K562 (cell line): ENCODE data around the gene KMT5C. TPM values are rescaled to one million over a fixed set of nuclear protein-coding genes. Genes with fewer than 3 reads are reported as not detected.
A peak's percentile ranks its signal among the peaks of the same experiment; 100 is the strongest.

Experiments
- ATAC-seq: fragments of 200-7000 bp; cut with Tn5 transposase; 3 replicates; pipeline ENCODE4 v1.9.1; 2020; ENCODE audit warnings: moderate library complexity
- BruUV-seq: library from RNA; stranded (reverse); fragments of 400-500 nt; replicated peaks from 2 replicates; lab custom pipeline; 2021; lab: Mats Ljungman, UMichigan
- CTCF ChIA-PET: fragments of 300-600 bp; formaldehyde crosslinking; extraction: SDS; loops from one replicate; lab custom pipeline; 2021; ENCODE audit warnings: low intra/inter-chr PET ratio; lab: Yijun Ruan, JAX
- POLR2A ChIA-PET: fragments of 300-600, 350-650 bp; sonication (Branson Sonifier 250); formaldehyde crosslinking; extraction: SDS; loops from one replicate; lab custom pipeline; 2021; ENCODE audit warnings: antibody characterized with exemption, inconsistent platforms; lab: Yijun Ruan, JAX
- DNase-seq, 4 experiments: peaks; one replicate each; pipeline versions ENCODE4 v3.0.0 to v3.0.0-alpha.2; 2011 to 2018; ENCODE audit warnings: low spot score in 3 of 4, mixed read lengths in 3 of 4; ENCODE audit errors: extremely low read depth in 1 of 4
- FAIRE-seq: peaks from 2 replicates; lab custom pipeline; 2011; peaks lifted over from hg19 to GRCh38; lab: Jason Lieb, UNC
- H2AFZ ChIP-seq: 2 replicates; pipeline ENCODE4 v1.6.0; 2011; ENCODE audit warnings: low read depth, low read length, control low read depth, inconsistent platforms
- H3K27ac ChIP-seq: fragments of 200-600 bp; 3 replicates; pipeline ENCODE4 v1.8.0; 2011; ENCODE audit warnings: low read depth, mild to moderate bottlenecking, control low read depth, inconsistent platforms, low read length, moderate library complexity, mixed read lengths; ENCODE audit errors: extremely low read depth
- H3K27me3 ChIP-seq, 2 experiments: fragments of 300-600 bp in 1 of 2; 2 replicates in 1 of 2; 3 replicates in 1 of 2; pipeline versions ENCODE4 v1.6.0 to v1.8.0; 2011; ENCODE audit warnings: inconsistent platforms in 2 of 2, low read length in 2 of 2, mild to moderate bottlenecking in 1 of 2, mixed read lengths in 1 of 2, moderate library complexity in 1 of 2; ENCODE audit not compliant: control insufficient read depth in 2 of 2, insufficient read depth in 2 of 2
- H3K36me3 ChIP-seq: fragments of 300-600 bp; 3 replicates; pipeline ENCODE4 v1.8.0; 2011; ENCODE audit warnings: mild to moderate bottlenecking, low read length, inconsistent platforms; ENCODE audit not compliant: control insufficient read depth, insufficient read depth
- H3K4me1 ChIP-seq, 2 experiments: fragments of 200-600 bp in 1 of 2; replicated peaks in 1 of 2; 2 replicates in 1 of 2; 3 replicates in 1 of 2; pipeline versions ENCODE4 v1.5.1 to v1.8.0; 2011; ENCODE audit warnings: inconsistent platforms in 2 of 2, low read length in 2 of 2, mild to moderate bottlenecking in 1 of 2, mixed read lengths in 1 of 2, moderate library complexity in 1 of 2; ENCODE audit not compliant: control insufficient read depth in 2 of 2, insufficient read depth in 2 of 2
- H3K4me2 ChIP-seq: 2 replicates; pipeline ENCODE4 v1.6.1; 2011; ENCODE audit warnings: low read length, control low read depth, inconsistent platforms, mixed read lengths; ENCODE audit not compliant: insufficient read depth
- H3K4me3 ChIP-seq: fragments of 200-600 bp; sonication (generic), shearing (Covaris generic); 2 replicates; pipeline ENCODE4 v1.5.1; 2016; ENCODE audit warnings: control low read depth, inconsistent platforms
- H3K79me2 ChIP-seq: fragments of 200-600 bp; 3 replicates; pipeline ENCODE4 v1.8.0; 2011; ENCODE audit warnings: low read length, inconsistent platforms; ENCODE audit not compliant: control insufficient read depth, insufficient read depth
- H3K9ac ChIP-seq, 2 experiments: 2 replicates each; pipeline versions ENCODE4 v1.6.0 to v1.6.1; 2011; ENCODE audit warnings: low read depth in 2 of 2, low read length in 2 of 2, control low read depth in 1 of 2, inconsistent platforms in 1 of 2, mild to moderate bottlenecking in 1 of 2, mixed read lengths in 1 of 2; ENCODE audit not compliant: insufficient read depth in 1 of 2
- H3K9me1 ChIP-seq: one replicate; pipeline ENCODE4 v1.6.0; 2011; ENCODE audit warnings: inconsistent platforms, mild to moderate bottlenecking, low read length, moderate library complexity; ENCODE audit not compliant: control insufficient read depth, insufficient read depth
- H3K9me3 ChIP-seq: replicated peaks from 2 replicates; pipeline ENCODE4 v1.5.1; 2011; ENCODE audit warnings: low read depth, low read length, inconsistent platforms; ENCODE audit not compliant: control insufficient read depth, insufficient read depth
- H4K20me1 ChIP-seq: replicated peaks from 2 replicates; pipeline ENCODE4 v1.6.1; 2011; ENCODE audit warnings: low read length, inconsistent platforms, mixed read lengths; ENCODE audit not compliant: control insufficient read depth, insufficient read depth
- CBFA2T2 ChIP-seq: fragments of 450-650 bp; conservative IDR thresholded peaks from 2 replicates; pipeline ENCODE4 v1.6.1; 2017; ENCODE audit warnings: mild to moderate bottlenecking
- CTCF ChIP-seq, 3 experiments: IDR thresholded peaks in 2 of 3; conservative IDR thresholded peaks in 1 of 3; 2 replicates each; pipeline ENCODE4 v1.5.1; 2011 to 2012; ENCODE audit warnings: low read length in 3 of 3, mild to moderate bottlenecking in 3 of 3, control low read depth in 2 of 3, improper control_type of control experiment in 1 of 3, inconsistent platforms in 1 of 3, low read depth in 1 of 3, mixed read lengths in 1 of 3, moderate library complexity in 1 of 3; ENCODE audit not compliant: insufficient read depth in 2 of 3
- DMBX1 ChIP-seq: fragments of 250-450 bp; sonication (Bioruptor Pico); IDR thresholded peaks from 2 replicates; pipeline ENCODE4 v1.8.0; 2022; ENCODE audit warnings: inconsistent platforms, mild to moderate bottlenecking, moderate library complexity, borderline replicate concordance
- POLR2AphosphoS5 ChIP-seq: IDR thresholded peaks from 2 replicates; pipeline ENCODE4 v1.6.1; 2011; ENCODE audit warnings: mild to moderate bottlenecking, low read depth, low read length, moderate library complexity; ENCODE audit not compliant: control insufficient read depth, insufficient read depth
- POLR2G ChIP-seq: fragments of 200-400 bp; formaldehyde crosslinking; IDR thresholded peaks from 2 replicates; pipeline ENCODE4 v1.6.1; 2017; ENCODE audit warnings: low read depth, mild to moderate bottlenecking, antibody characterized with exemption, low read length, moderate library complexity
- TCF15 ChIP-seq: fragments of 250-450 bp; sonication (Bioruptor Pico); IDR thresholded peaks from 2 replicates; pipeline ENCODE4 v1.8.0; 2022; ENCODE audit warnings: moderate library complexity, mild to moderate bottlenecking, inconsistent platforms
- ZBTB2 ChIP-seq: fragments of 450-650 bp; IDR thresholded peaks from 2 replicates; pipeline ENCODE4 v1.6.1; 2016; ENCODE audit warnings: antibody characterized with exemption
- ZNF121 ChIP-seq: sonication (generic); formaldehyde crosslinking; conservative IDR thresholded peaks from 2 replicates; pipeline ENCODE4 v1.8.0; 2022; ENCODE audit warnings: missing genetic modification reagents
- WGBS: fragments of 100-300 bp; shearing (Covaris generic); methylation state at CpG from one replicate; pipeline ENCODE4 v1.1.6; 2016; ENCODE audit warnings: low coverage, mixed read lengths; ENCODE audit not compliant: insufficient coverage; ENCODE audit errors: missing lambda C conversion rate; 5-methylcytosine and 5-hydroxymethylcytosine counted together
- in situ Hi-C: fragments of 300-500 bp; cut with MboI; formaldehyde crosslinking; loops from 4 replicates; pipeline ENCODE4 v1.15.0; 2018; ENCODE audit warnings: inconsistent platforms, mixed read lengths
- intact Hi-C: fragments of 100-400 bp; cut with micrococcal nuclease; formaldehyde crosslinking; loops from 2 replicates; pipeline ENCODE4 v1.14.2; 2022
- polyA plus RNA-seq, 8 experiments: library from polyadenylated mRNA; depleted of rRNA in 4 of 8; stranded (reverse) in 5 of 8; unstranded in 3 of 8; fragments of >200 nt; fragmentation: Nextera tagmentation in 2 of 8; fragmentation: Illumina TruSeq in 1 of 8; extraction: Ambion mirVana in 2 of 8; extraction: Trizol in 1 of 8; gene quantifications; 2 replicates each; pipeline versions ENCODE4 v1.2.1 to v1.2.3, GENCODE V29; 2011 to 2014; ENCODE audit warnings: inconsistent platforms in 1 of 8, missing spikeins in 1 of 8
- total RNA-seq, 7 experiments: library from RNA; depleted of rRNA in 6 of 7; stranded (reverse); fragments of >200 nt in 6 of 7; fragmentation: Illumina TruSeq in 2 of 7; extraction: Trizol in 2 of 7; gene quantifications; 2 replicates each; pipeline versions ENCODE4 v1.2.1 to v1.2.3, GENCODE V29; 2011 to 2021; ENCODE audit warnings: low replicate concordance in 1 of 7
- TF ChIP-seq, protein P1 (sequence below): fragments of 250-450 bp; sonication (Bioruptor Pico); IDR thresholded peaks from 2 replicates; pipeline ENCODE4 v1.8.0; 2021; ENCODE audit warnings: mild to moderate bottlenecking, moderate library complexity

The KMT5C gene
- total and polyA plus RNA-seq, 9 of the 15 experiments (the other 6 are each of a cell fraction or from before 2014, with no cell fraction given): 0.15 to 53.5 (median 16.6) TPM

DNA sequence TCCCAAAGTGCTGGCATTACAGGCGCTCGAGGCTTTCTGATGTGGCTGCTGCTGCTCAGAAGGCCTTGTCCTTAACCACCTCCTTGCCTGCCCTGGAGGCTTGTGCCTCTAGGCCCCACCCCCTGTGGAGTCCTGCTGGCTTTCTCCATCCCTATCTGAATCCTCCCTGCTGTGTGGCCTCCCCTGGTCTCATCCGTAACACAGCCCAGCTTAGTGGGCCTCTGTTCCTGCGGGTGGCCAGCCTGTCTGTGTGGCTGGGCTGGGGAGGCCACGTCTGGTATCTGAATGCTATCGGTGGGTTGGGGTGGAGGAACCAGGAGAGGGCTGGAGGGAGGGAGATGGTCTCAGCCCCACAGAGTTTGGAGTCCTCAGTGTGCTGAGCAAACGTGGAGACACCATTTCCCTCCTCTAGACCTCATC, 50.8 kb downstream of the KMT5C start:
- intact Hi-C loops: no loop called here
- CTCF ChIA-PET: no interaction called here
- Histone ChIP-seq H3K9me3 (no peaks in the 10 kb centered on the region), H3K9me1 (peaks cover 19% of the 10 kb centered on the region), H3K9ac (peak overlapping the region in 1 of 2 experiments; percentile 98; a peak in 2 of 4 replicates), H3K27ac (peak overlapping the region; percentile 32; the same call in 1 of the 3 replicates), H3K36me3 (peaks cover 55% of the 10 kb centered on the region), H2AFZ (no peak overlapping the region), H3K4me1 (peaks cover 44 to 60% of the 10 kb centered on the region in 2 experiments), H3K27me3 (no peaks in the 10 kb centered on the region), H4K20me1 (peaks cover 54% of the 10 kb centered on the region), H3K4me3 (no peak overlapping the region), H3K79me2 (peaks cover 43% of the 10 kb centered on the region), H3K4me2 (no peak overlapping the region; the same call in 1 of the 2 replicates)
- DNase-seq (peak in 2 of 4 experiments; percentile 65 to 83), ATAC-seq (peak; percentile 59), FAIRE-seq (peak; percentile 75)
- POLR2A ChIA-PET: interaction anchor here (0.6 to 12.9 kb wide), 6 partner anchors 8 to 905 kb away, joined by 3 to 195 read pairs (median 5); partner anchors contain the start of gene UBE2S
- WGBS: 26% methylated on average over 6 of the region's 7 CpGs
- in situ Hi-C loops: no loop called here
- no TSS peak for BruUV-seq
- TF ChIP-seq ZBTB2 (no peak), DMBX1 (CRISPR knock-in tag) (no peak), CTCF (IDR thresholded peaks at IDR 0.05 in 2 of 3, conservative IDR thresholded peaks at IDR 0.05 in 1 of 3; ENCODE audit: insufficient read depth in 2 of 3, low read depth in 1 of 3, low read length in 3 of 3) (no peak), POLR2AphosphoS5 (peak; percentile 44; the same call in 1 of the 2 replicates), POLR2G (peak; percentile 70), CBFA2T2 (no peak), TCF15 (CRISPR knock-in tag) (no peak), ZNF121 (CRISPR knock-in tag) (no peak)
- TF ChIP-seq, protein P1, sequence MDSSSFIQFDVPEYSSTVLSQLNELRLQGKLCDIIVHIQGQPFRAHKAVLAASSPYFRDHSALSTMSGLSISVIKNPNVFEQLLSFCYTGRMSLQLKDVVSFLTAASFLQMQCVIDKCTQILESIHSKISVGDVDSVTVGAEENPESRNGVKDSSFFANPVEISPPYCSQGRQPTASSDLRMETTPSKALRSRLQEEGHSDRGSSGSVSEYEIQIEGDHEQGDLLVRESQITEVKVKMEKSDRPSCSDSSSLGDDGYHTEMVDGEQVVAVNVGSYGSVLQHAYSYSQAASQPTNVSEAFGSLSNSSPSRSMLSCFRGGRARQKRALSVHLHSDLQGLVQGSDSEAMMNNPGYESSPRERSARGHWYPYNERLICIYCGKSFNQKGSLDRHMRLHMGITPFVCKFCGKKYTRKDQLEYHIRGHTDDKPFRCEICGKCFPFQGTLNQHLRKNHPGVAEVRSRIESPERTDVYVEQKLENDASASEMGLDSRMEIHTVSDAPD (CRISPR knock-in tag): no peak
